ENCODE results near the gene FCHO2.
"Not testable (repeated sequence)": the region's sequence is repeated elsewhere in the genome, so short reads cannot be mapped to it uniquely, and the experiment has no call there.

FCHO2 gene

GRCh38 chr5:72955768-72956323, at the start of gene FCHO2:
Gene FCHO2, plus strand, starts transcription at chr5:72956041. Its CDS starts 56 bp downstream, at chr5:72956097.
- peak; percentile 93 for DNase-seq

- no peak for DNase-seq
Observed at GRCh38 chr5:72906806-72907205, 49.0 kb upstream of the FCHO2 start.

GRCh38 chr5:72908664-72909063, 47.2 kb upstream of the FCHO2 start:
- DNase-seq = no peak

- DNase-seq = no peak
Observed at GRCh38 chr5:72917371-72917776, 38.5 kb upstream of the FCHO2 start.

GRCh38 chr5:72920690-72921502, 34.9 kb upstream of the FCHO2 start:
- DNase-seq = no peak

- no peak for DNase-seq
Observed at GRCh38 chr5:72921886-72922285, 34.0 kb upstream of the FCHO2 start.

- no peak for DNase-seq
Observed at GRCh38 chr5:72922422-72922821, 33.4 kb upstream of the FCHO2 start.

GRCh38 chr5:72925336-72926010, 30.4 kb upstream of the FCHO2 start:
- DNase-seq = no peak

GRCh38 chr5:72932686-72933085, 23.2 kb upstream of the FCHO2 start:
- not testable (repeated sequence) for DNase-seq

- not testable (repeated sequence) for DNase-seq
Observed at GRCh38 chr5:72934953-72935725, 20.7 kb upstream of the FCHO2 start.

- DNase-seq = no peak
Observed at GRCh38 chr5:72936893-72937292, 18.9 kb upstream of the FCHO2 start.

- no peak for DNase-seq
Observed at GRCh38 chr5:72937517-72938061, 18.3 kb upstream of the FCHO2 start.

- no peak for DNase-seq
Observed at GRCh38 chr5:72938206-72938605, 17.6 kb upstream of the FCHO2 start.

- DNase-seq = no peak
Observed at GRCh38 chr5:72940082-72940481, 15.8 kb upstream of the FCHO2 start.

GRCh38 chr5:72943307-72943706, 12.5 kb upstream of the FCHO2 start:
- DNase-seq = no peak

- DNase-seq = no peak
Observed at GRCh38 chr5:72947498-72947897, 8.3 kb upstream of the FCHO2 start.

- no peak for DNase-seq
Observed at GRCh38 chr5:72949481-72949880, 6.4 kb upstream of the FCHO2 start.

GRCh38 chr5:72951671-72952468, 4.0 kb upstream of the FCHO2 start:
- no peak for DNase-seq

- no peak for DNase-seq
Observed at GRCh38 chr5:72954389-72954788, 1.5 kb upstream of the FCHO2 start.

GRCh38 chr5:72955143-72955767, 586 bp upstream of the FCHO2 start:
- no peak for DNase-seq

GRCh38 chr5:72956324-72957140, 691 bp downstream of the FCHO2 start:
- DNase-seq = peak; percentile 23

Measured in T1000 (cell line).